WTC11 (cell line): Measurements from ENCODE around the gene RAB3A. TPM values are rescaled to one million over a fixed set of nuclear protein-coding genes. Genes with fewer than 3 reads are reported as not detected.

Source experiments
- ATAC-seq: fragments of 200-7000 bp; cut with Tn5 transposase; 2 replicates; pipeline ENCODE4 v1.10.0; 2021; ENCODE audit warnings: mild to moderate bottlenecking, moderate library complexity
- CTCF ChIA-PET: fragments of 300-600 bp; sonication (Branson Sonifier 250); formaldehyde crosslinking; loops from one replicate; lab custom pipeline; 2021; ENCODE audit warnings: antibody characterized with exemption; lab: Charles Lee
- POLR2A ChIA-PET: fragments of 350-600 bp; sonication (Branson Sonifier 250); formaldehyde crosslinking; loops from one replicate; lab custom pipeline; 2021; ENCODE audit warnings: antibody characterized with exemption; lab: Charles Lee
- DNase-seq: peaks from one replicate; pipeline ENCODE4 v3.0.0; 2021; ENCODE audit warnings: low spot score
- H3K27ac Mint-ChIP-seq: 2 replicates; pipeline ENCODE4 v1.8.0; 2021; ENCODE audit warnings: mixed read lengths
- H3K27me3 Mint-ChIP-seq: 2 replicates; pipeline ENCODE4 v1.8.0; 2021; ENCODE audit warnings: low read depth, mild to moderate bottlenecking, moderate library complexity, mixed read lengths
- H3K36me3 Mint-ChIP-seq: 2 replicates; pipeline ENCODE4 v1.8.0; 2021; ENCODE audit warnings: mixed read lengths
- H3K4me1 Mint-ChIP-seq: 2 replicates; pipeline ENCODE4 v1.8.0; 2022; ENCODE audit warnings: mixed read lengths
- H3K4me3 Mint-ChIP-seq: 2 replicates; pipeline ENCODE4 v1.8.0; 2021; ENCODE audit warnings: mild to moderate bottlenecking, moderate library complexity, mixed read lengths
- H3K9me3 Mint-ChIP-seq: 2 replicates; pipeline ENCODE4 v1.8.0; 2021; ENCODE audit warnings: mixed read lengths
- AFF4 ChIP-seq: sonication (generic); formaldehyde crosslinking; IDR thresholded peaks from 2 replicates; pipeline ENCODE4 v1.8.1; 2023; ENCODE audit warnings: mild to moderate bottlenecking, missing genetic modification reagents, borderline replicate concordance
- EMX1 ChIP-seq: fragments of 250-450 bp; sonication (Bioruptor Pico); IDR thresholded peaks from 2 replicates; pipeline ENCODE4 v1.8.0; 2021; ENCODE audit warnings: mild to moderate bottlenecking
- GTF2I ChIP-seq: fragments of 250-450 bp; sonication (Bioruptor Pico); conservative IDR thresholded peaks from 2 replicates; pipeline ENCODE4 v1.4.0; 2021; ENCODE audit warnings: mild to moderate bottlenecking
- MXD4 ChIP-seq: fragments of 250-450 bp; sonication (Bioruptor Pico); IDR thresholded peaks from 2 replicates; pipeline ENCODE4 v1.8.0; 2021; ENCODE audit warnings: mild to moderate bottlenecking, moderate library complexity, borderline replicate concordance
- NR3C1 ChIP-seq: sonication (generic); formaldehyde crosslinking; conservative IDR thresholded peaks from 2 replicates; pipeline ENCODE4 v1.8.1; 2023; ENCODE audit warnings: low read depth, mild to moderate bottlenecking, missing genetic modification reagents
- SMAD4 ChIP-seq: sonication (generic); formaldehyde crosslinking; IDR thresholded peaks from 2 replicates; pipeline ENCODE4 v1.8.0; 2022; ENCODE audit warnings: mild to moderate bottlenecking, missing genetic modification reagents
- ZMAT4 ChIP-seq: fragments of 250-450 bp; sonication (Bioruptor Pico); IDR thresholded peaks from 2 replicates; pipeline ENCODE4 v1.9.0; 2021; ENCODE audit warnings: mild to moderate bottlenecking
- ZNF423 ChIP-seq: fragments of 250-450 bp; sonication (Bioruptor Pico); IDR thresholded peaks from 2 replicates; pipeline ENCODE4 v2.1.2; 2022; ENCODE audit warnings: mild to moderate bottlenecking, moderate library complexity
- ZNF532 ChIP-seq: fragments of 250-450 bp; sonication (Bioruptor Pico); IDR thresholded peaks from 2 replicates; pipeline ENCODE4 v1.9.0; 2021; ENCODE audit warnings: mild to moderate bottlenecking, borderline replicate concordance
- total RNA-seq: library from RNA; stranded (reverse); gene quantifications from 3 replicates; pipeline ENCODE4 v1.2.3, GENCODE V29; 2021
- TF ChIP-seq, protein P1 (sequence below): fragments of 250-450 bp; sonication (Bioruptor Pico); IDR thresholded peaks from 2 replicates; pipeline ENCODE4 v1.9.0; 2021; ENCODE audit warnings: mild to moderate bottlenecking
- TF ChIP-seq, protein P2 (sequence below): sonication (generic); formaldehyde crosslinking; conservative IDR thresholded peaks from 2 replicates; pipeline ENCODE4 v1.8.1; 2022; ENCODE audit warnings: mild to moderate bottlenecking, missing genetic modification reagents
- TF ChIP-seq, protein P3 (sequence below): fragments of 200-600 bp; IDR thresholded peaks from 2 replicates; pipeline ENCODE4 v1.8.0; 2022; ENCODE audit warnings: antibody characterized with exemption

The RAB3A gene
- total RNA-seq, 1 experiment from 2014 or later = 12.2 TPM

DNA sequence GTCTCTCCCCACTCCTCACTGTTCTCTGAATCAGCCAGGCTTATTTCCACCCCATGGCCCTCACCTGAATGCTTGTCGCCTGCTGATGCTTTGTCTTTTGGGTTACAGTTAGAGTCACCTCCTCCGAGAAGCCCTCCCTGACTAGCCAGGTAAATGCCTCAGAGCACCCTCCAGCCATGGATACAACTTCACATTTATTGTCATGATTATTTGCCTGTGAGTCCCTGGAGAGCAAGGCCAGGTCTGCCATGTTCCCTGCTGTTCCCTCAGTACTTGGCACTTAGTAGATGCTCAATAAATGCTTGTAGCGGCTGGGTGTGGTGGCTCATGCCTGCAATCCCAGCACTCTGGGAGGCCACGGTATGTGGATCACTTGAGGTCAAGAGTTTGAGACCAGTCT is 26.1 kb upstream of the RAB3A start:
- Mint-ChIP-seq H3K4me3 (no peak overlapping the region), H3K4me1 (peaks cover 35% of the 10 kb centered on the region)
- POLR2A ChIA-PET = interaction anchor here (0.6 kb wide), 1 partner anchor 47 kb away, joined by 3 read pairs; no protein-coding TSS in a partner anchor
- TF ChIP-seq, protein P1, sequence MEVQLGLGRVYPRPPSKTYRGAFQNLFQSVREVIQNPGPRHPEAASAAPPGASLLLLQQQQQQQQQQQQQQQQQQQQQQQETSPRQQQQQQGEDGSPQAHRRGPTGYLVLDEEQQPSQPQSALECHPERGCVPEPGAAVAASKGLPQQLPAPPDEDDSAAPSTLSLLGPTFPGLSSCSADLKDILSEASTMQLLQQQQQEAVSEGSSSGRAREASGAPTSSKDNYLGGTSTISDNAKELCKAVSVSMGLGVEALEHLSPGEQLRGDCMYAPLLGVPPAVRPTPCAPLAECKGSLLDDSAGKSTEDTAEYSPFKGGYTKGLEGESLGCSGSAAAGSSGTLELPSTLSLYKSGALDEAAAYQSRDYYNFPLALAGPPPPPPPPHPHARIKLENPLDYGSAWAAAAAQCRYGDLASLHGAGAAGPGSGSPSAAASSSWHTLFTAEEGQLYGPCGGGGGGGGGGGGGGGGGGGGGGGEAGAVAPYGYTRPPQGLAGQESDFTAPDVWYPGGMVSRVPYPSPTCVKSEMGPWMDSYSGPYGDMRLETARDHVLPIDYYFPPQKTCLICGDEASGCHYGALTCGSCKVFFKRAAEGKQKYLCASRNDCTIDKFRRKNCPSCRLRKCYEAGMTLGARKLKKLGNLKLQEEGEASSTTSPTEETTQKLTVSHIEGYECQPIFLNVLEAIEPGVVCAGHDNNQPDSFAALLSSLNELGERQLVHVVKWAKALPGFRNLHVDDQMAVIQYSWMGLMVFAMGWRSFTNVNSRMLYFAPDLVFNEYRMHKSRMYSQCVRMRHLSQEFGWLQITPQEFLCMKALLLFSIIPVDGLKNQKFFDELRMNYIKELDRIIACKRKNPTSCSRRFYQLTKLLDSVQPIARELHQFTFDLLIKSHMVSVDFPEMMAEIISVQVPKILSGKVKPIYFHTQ (CRISPR knock-in tag) = no peak
- TF ChIP-seq ZNF423 = peak; percentile 53
- TF ChIP-seq, all 79 proteins: peak for 1
- no peak for ATAC-seq
- H3K27me3 Mint-ChIP-seq = peaks cover 32% of the 10 kb centered on the region
- no peak overlapping the region for H3K27ac Mint-ChIP-seq
- no peaks in the 10 kb centered on the region for H3K9me3 Mint-ChIP-seq
- CTCF ChIA-PET = interaction anchor here (4.1 to 4.6 kb wide), 4 partner anchors 9 to 50 kb away, joined by 42 to 100 read pairs (median 67); partner anchors contain the start of genes JUND and RAB3A
- DNase-seq = no peak
- no peaks in the 10 kb centered on the region for H3K36me3 Mint-ChIP-seq

- H3K36me3 Mint-ChIP-seq = no peaks in the 10 kb centered on the region
- no peak for ATAC-seq
- CTCF ChIA-PET = no interaction called here
- no peaks in the 10 kb centered on the region for H3K9me3 Mint-ChIP-seq
- no peak overlapping the region for H3K4me3 Mint-ChIP-seq
- DNase-seq = no peak
- no peak overlapping the region for H3K27ac Mint-ChIP-seq
- TF ChIP-seq, protein P2, sequence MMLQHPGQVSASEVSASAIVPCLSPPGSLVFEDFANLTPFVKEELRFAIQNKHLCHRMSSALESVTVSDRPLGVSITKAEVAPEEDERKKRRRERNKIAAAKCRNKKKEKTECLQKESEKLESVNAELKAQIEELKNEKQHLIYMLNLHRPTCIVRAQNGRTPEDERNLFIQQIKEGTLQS (CRISPR knock-in tag) = no peak
- peak; percentile 18; the same call in 1 of the 2 replicates for TF ChIP-seq ZNF423
- no peak for TF ChIP-seq SMAD4
- no peak for TF ChIP-seq ZMAT4 (CRISPR knock-in tag)
- peak; percentile 98 for TF ChIP-seq GTF2I (CRISPR knock-in tag)
- no peak for TF ChIP-seq MXD4
- no peak for TF ChIP-seq AFF4 (CRISPR knock-in tag)
- TF ChIP-seq ZNF532 (CRISPR knock-in tag) = 0 out of 2 replicates have a peak, but pooled peaks have one; percentile 19
- no peak for TF ChIP-seq EMX1 (CRISPR knock-in tag)
- no peak for TF ChIP-seq NR3C1 (CRISPR knock-in tag)
- TF ChIP-seq, protein P3, sequence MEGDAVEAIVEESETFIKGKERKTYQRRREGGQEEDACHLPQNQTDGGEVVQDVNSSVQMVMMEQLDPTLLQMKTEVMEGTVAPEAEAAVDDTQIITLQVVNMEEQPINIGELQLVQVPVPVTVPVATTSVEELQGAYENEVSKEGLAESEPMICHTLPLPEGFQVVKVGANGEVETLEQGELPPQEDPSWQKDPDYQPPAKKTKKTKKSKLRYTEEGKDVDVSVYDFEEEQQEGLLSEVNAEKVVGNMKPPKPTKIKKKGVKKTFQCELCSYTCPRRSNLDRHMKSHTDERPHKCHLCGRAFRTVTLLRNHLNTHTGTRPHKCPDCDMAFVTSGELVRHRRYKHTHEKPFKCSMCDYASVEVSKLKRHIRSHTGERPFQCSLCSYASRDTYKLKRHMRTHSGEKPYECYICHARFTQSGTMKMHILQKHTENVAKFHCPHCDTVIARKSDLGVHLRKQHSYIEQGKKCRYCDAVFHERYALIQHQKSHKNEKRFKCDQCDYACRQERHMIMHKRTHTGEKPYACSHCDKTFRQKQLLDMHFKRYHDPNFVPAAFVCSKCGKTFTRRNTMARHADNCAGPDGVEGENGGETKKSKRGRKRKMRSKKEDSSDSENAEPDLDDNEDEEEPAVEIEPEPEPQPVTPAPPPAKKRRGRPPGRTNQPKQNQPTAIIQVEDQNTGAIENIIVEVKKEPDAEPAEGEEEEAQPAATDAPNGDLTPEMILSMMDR = peak; percentile 51; the same call in 1 of the 2 replicates
- POLR2A ChIA-PET = no interaction called here
- peaks cover 38% of the 10 kb centered on the region for H3K4me1 Mint-ChIP-seq
- H3K27me3 Mint-ChIP-seq = peaks cover 36% of the 10 kb centered on the region
Measured at GRCh38 chr19:18229474-18229873, 25.6 kb upstream of the RAB3A start.
